ENCODE results near the gene ZNF669.
A peak's percentile ranks its signal among the peaks of the same experiment; 100 is the strongest.
"Not testable (repeated sequence)": the region's sequence is repeated elsewhere in the genome, so short reads cannot be mapped to it uniquely, and the experiment has no call there.

The ZNF669 gene

GRCh38 chr1:247103859-247104591, at the start of gene ZNF669:
Gene ZNF669, minus strand, starts transcription at chr1:247104356. Its CDS starts 157 bp downstream, at chr1:247104199.
- DNase-seq, result peak; percentile 92 to 97

GRCh38 chr1:247147781-247148180, 43.6 kb upstream of the ZNF669 start:
- DNase-seq, result no peak

GRCh38 chr1:247147120-247147519, 43.0 kb upstream of the ZNF669 start:
- not testable (repeated sequence) for DNase-seq

DNA sequence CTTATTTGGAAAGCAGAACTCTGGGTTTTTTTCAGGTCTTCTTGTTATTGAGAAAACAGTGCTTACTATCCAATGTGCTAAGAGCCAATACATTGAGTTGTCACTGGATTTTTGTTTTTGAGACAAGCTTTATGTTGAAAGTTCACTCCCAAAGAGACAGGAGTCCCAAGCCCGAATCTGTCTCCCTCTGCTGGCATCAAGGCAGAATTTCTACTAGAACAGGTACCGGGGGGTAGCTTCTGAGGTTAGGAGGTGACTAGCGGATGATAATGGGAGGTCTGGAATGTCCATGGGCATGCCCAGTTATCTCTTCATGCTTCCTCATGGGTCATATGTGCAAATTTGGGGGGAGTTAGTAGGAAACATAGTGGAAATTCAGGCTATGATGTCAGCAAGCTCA, 42.5 kb upstream of the ZNF669 start:
- DNase-seq, result no peak

DNA sequence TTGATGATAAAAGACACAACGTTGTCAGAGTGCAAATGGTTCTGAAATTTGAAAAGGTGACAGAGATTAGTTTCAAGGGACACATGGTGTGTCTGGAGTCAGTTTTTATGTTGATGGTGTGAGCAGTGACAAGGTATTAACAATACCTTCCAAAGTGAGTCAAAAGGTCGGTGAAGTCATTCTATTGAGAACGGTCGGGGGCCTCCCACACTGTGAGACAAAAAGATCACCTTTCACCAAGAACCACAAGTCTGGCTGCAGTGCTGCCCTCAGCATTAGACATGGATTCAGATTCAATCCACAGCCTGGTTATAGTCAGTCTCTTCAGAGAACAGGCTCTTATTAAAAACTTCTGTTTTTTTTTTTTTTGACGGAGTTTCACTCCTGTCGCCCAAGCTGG, 41.1 kb upstream of the ZNF669 start:
- no peak for DNase-seq

- not testable (repeated sequence) for DNase-seq
Observed at GRCh38 chr1:247139557-247139956, 35.4 kb upstream of the ZNF669 start.

DNA sequence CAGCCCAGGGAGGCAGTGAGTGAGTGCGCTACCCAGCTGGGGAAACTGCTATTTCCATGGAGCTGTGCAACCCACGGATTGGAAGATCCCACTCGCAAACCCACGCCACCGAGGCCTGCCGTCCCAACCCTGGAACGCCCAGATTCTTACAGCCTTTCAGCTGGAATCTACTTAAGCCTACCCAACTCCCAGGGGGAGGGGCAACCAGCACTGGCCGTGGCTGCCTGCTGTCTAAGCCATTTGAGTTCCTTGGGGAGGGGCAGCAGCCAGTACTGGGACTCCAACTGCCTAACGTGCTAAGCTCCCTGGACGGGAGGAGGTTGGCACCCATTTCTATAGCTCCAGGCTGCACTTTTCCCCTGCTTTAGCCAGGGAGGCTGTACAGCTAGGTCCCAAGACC, 27.1 kb upstream of the ZNF669 start:
- DNase-seq, result no peak

GRCh38 chr1:247127519-247128282, 23.5 kb upstream of the ZNF669 start:
- not testable (repeated sequence) for DNase-seq

- DNase-seq, result not testable (repeated sequence)
Observed at GRCh38 chr1:247126601-247127000, 22.4 kb upstream of the ZNF669 start.

GRCh38 chr1:247126166-247126565, 22.0 kb upstream of the ZNF669 start:
- DNase-seq, result not testable (repeated sequence)

GRCh38 chr1:247121382-247121781, 17.2 kb upstream of the ZNF669 start:
- DNase-seq, result no peak

- not testable (repeated sequence) for DNase-seq
Observed at GRCh38 chr1:247120408-247120668, 16.2 kb upstream of the ZNF669 start.

DNA sequence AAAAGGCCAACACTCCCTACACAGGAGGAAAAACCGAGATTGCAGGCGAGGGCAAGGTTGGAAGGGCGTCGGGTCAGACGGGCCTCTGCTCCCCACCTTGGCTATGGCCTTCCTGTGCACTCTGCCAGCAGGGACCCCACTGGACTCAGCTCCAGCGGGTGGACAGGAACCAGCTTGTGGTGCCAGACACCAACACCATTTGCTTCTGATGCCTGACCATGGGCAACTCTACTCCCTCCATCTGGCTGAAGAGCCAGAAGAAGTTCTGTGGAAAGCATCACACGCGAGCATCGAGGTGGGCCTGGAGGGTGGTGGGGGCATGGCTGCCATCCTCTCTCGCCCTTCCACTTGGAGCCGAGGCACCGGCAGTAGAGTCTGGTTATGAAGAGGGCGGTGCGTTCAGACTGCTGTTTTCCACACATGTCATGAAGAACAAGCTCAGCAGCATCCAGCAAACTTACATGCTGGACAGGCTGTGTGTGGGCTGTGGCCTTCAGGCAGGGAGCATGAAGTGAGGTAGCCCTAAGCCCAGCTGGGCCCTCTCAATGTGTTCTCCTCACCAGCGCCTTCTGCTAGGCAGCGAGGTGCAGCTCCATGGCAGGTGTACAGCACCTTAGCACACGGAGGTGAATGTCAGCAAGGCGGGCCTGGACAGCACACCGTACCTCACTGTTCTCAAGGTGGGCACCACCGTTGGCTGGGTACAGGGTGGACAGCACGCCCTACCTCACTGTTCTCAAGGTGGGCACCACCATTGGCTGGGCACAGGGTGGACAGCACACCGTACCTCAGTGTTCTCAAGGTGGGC, 15.6 kb upstream of the ZNF669 start:
- DNase-seq, result no peak

- no peak for DNase-seq
Observed at GRCh38 chr1:247118946-247119446, 14.8 kb upstream of the ZNF669 start.

- no peak for DNase-seq
Observed at GRCh38 chr1:247115545-247115944, 11.4 kb upstream of the ZNF669 start.

- DNase-seq, result no peak
Observed at GRCh38 chr1:247115141-247115510, 11.0 kb upstream of the ZNF669 start.

- no peak for DNase-seq
Observed at GRCh38 chr1:247114351-247115140, 10.4 kb upstream of the ZNF669 start.

DNA sequence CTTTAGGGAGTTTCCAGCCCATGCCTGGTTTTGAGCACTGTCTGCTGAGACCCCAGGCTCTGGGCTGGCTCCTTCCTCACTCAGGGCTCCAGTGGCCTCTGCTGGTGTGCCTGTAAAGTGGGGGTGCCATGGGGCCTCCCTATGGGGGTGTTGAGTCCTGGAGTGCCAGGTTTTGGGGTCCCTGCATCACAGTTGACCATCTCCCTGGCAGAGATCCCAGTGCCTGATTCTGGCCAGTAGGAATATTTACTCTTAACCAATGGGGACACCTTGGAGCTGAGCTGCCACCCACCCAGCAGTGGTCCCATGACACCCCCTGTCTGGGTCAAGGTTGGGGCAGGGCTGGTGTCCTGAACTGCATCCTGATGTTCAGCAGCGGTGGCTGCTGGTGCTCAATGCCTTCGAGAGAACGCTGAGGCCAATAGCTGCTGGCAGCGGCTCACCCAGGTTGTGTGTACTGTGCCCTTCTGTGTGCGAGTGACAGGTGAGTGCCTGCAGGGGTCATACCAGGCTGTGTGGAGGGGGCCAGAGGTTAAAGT, 9.6 kb upstream of the ZNF669 start:
- DNase-seq, result no peak

DNA sequence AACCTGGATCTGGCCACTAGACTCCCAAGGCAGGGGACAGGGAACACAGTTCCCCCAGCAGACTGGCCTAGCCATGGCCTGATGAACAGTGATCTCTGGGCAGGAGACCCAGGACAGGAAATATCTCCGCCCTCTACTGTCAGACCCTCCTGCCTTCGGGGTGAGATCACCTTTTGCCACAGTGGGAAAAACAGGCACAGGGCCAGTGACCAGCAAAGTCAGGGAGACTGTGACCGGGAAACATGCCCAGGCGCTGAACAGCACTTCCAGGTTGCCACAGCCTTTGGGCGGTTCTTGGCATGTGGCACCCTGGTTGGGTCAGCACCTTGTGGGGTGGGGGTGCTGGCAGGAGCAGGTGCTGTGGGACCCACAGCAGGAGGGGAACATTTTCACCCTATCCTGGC, 8.9 kb upstream of the ZNF669 start:
- no peak for DNase-seq

GRCh38 chr1:247112479-247112781, 8.3 kb upstream of the ZNF669 start:
- DNase-seq, result no peak

DNA sequence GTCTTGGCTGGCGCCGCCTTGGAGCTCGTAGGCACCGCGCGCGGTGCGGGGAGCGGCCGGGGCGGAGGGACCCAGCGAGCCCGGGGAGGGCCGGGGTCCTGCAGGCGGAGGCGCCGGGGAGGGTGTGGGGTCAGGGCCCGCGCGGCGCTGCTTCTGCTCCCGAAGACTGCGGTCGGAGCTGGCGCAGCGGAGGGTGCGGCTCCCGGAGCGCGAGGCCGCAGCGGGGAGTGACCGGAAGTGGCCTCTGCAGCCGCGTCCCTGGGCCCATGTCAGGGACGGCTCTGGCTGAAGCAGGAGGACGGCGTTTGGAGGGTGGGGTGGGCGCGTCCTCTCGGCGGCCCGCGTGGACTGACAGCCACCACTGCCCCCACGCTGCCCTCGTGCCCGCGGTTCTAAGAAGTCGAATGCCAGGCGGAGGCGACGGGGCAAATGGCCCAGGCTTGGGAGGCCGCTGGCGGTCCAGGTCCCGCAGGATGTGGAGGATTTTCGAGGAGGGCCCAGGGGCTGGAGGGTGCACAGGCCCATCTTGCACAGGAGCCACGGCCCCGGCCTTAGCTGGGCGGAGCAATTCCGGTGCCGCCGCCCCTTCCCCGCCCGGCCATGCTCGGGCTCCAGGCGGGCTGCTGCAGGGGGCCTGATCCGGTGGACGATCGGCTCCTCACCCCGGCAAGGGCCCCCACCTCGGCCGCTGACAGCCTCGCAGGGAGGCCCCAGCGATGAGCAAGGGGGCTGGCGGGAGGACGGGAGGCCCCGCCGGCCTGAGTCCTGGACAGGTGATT, 7.7 kb upstream of the ZNF669 start:
- peak in 1 of 2 donors; percentile 50 for DNase-seq

DNA sequence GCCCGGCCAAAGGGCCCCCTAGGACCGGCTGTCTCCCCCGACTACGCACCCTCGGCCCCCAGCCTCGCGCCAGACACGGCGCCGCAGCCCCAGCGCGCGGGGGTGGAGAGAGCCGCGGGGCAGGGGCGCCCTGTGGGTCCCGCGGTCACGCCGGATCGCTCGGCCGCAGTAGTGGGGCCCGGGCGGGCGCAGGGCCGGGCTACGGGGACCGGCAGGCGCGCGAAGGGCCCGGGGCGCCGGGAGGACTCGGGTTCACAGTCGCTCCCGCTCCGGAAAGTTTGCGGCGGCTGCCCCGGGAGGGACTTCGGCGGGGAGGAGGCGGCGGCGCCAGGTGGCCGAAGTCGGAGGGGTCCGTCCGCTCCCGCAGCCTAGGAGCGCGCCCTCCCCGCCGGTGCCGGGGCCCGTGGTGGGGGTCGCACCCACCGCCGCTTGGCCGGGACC, 7.1 kb upstream of the ZNF669 start:
- DNase-seq, result peak in 1 of 2 donors; percentile 5

Data from hippocampal formation (tissue), 2 donors.